H1 (cell line): ENCODE measurements around the gene FBXW8. TPM values are rescaled to one million over a fixed set of nuclear protein-coding genes. Genes with fewer than 3 reads are reported as not detected.

Experiments used
- CTCF ChIA-PET: fragments of 300-600 bp; sonication (Branson Sonifier 250); formaldehyde crosslinking; loops from one replicate; lab custom pipeline; 2021; ENCODE audit not compliant: partially characterized antibody; lab: Charles Lee
- POLR2A ChIA-PET: fragments of 300-600 bp; sonication (Branson Sonifier 250); formaldehyde crosslinking; loops from one replicate; lab custom pipeline; 2021; ENCODE audit warnings: inconsistent platforms; ENCODE audit not compliant: partially characterized antibody; lab: Charles Lee
- DNase-seq, 2 experiments: peaks; one replicate each; pipeline versions ENCODE4 v3.0.0 to v3.0.0-alpha.2; 2010 to 2022; ENCODE audit warnings: low spot score in 2 of 2, low read depth in 1 of 2, mixed read lengths in 1 of 2
- FAIRE-seq: peaks from 2 replicates; lab custom pipeline; 2011; peaks lifted over from hg19 to GRCh38; lab: Jason Lieb, UNC
- H2AFZ ChIP-seq: 2 replicates; pipeline ENCODE4 v1.8.1; 2012; ENCODE audit warnings: low read length, inconsistent platforms
- H2AK5ac ChIP-seq: 2 replicates; pipeline ENCODE4 v1.6.1; 2013; ENCODE audit warnings: low read depth, low read length
- H2BK120ac ChIP-seq: replicated peaks from 2 replicates; pipeline ENCODE3; 2013; ENCODE audit warnings: low read depth, low read length, inconsistent platforms
- H2BK12ac ChIP-seq: 2 replicates; pipeline ENCODE4 v1.6.1; 2013; ENCODE audit warnings: low read depth, low read length
- H2BK15ac ChIP-seq: 2 replicates; pipeline ENCODE4 v1.6.1; 2013; ENCODE audit warnings: low read length
- H2BK20ac ChIP-seq: 2 replicates; pipeline ENCODE4 v1.6.1; 2013; ENCODE audit warnings: low read length
- H2BK5ac ChIP-seq: 2 replicates; pipeline ENCODE4 v1.6.1; 2013; ENCODE audit warnings: low read depth, low read length
- H3K14ac ChIP-seq: 2 replicates; pipeline ENCODE4 v1.6.1; 2013; ENCODE audit warnings: inconsistent platforms; ENCODE audit not compliant: insufficient read length
- H3K18ac ChIP-seq: 2 replicates; pipeline ENCODE4 v1.6.1; 2013; ENCODE audit warnings: low read length; ENCODE audit errors: extremely low read depth
- H3K23ac ChIP-seq: 2 replicates; pipeline ENCODE4 v1.6.1; 2013; ENCODE audit warnings: inconsistent platforms; ENCODE audit not compliant: insufficient read length
- H3K23me2 ChIP-seq: 2 replicates; pipeline ENCODE4 v1.6.1; 2013; ENCODE audit warnings: low read depth, low read length
- H3K27ac ChIP-seq: 2 replicates; pipeline ENCODE4 v1.6.1; 2011; ENCODE audit warnings: low read depth, low read length, inconsistent platforms
- H3K27me3 ChIP-seq, 4 experiments: replicated peaks in 1 of 4; 1 replicate in 1 of 4; 2 replicates in 3 of 4; pipeline versions ENCODE4 v1.6.1 to v1.8.1; 2011 to 2013; ENCODE audit warnings: low read length in 3 of 4, mild to moderate bottlenecking in 3 of 4, inconsistent platforms in 2 of 4, mixed read lengths in 2 of 4, moderate library complexity in 1 of 4; ENCODE audit not compliant: control insufficient read depth in 3 of 4, insufficient read depth in 3 of 4; ENCODE audit errors: extremely low read depth in 1 of 4
- H3K36me3 ChIP-seq, 4 experiments: 2 replicates each; pipeline versions ENCODE4 v1.6.1 to v1.8.1; 2011 to 2013; ENCODE audit warnings: mild to moderate bottlenecking in 4 of 4, low read length in 3 of 4, moderate library complexity in 2 of 4, control low read depth in 1 of 4, inconsistent platforms in 1 of 4; ENCODE audit not compliant: insufficient read depth in 4 of 4, control insufficient read depth in 2 of 4
- H3K4ac ChIP-seq: replicated peaks from 2 replicates; pipeline ENCODE3; 2013; ENCODE audit warnings: low read length, low read depth, mixed read lengths, inconsistent platforms; ENCODE audit not compliant: insufficient read length
- H3K4me1 ChIP-seq, 4 experiments: replicated peaks in 1 of 4; 1 replicate in 1 of 4; 2 replicates in 3 of 4; pipeline versions ENCODE4 v1.6.1 to v1.8.1; 2011 to 2013; ENCODE audit warnings: low read length in 3 of 4, inconsistent platforms in 2 of 4, mixed read lengths in 1 of 4; ENCODE audit not compliant: insufficient read depth in 4 of 4, control insufficient read depth in 3 of 4
- H3K4me2 ChIP-seq, 2 experiments: 2 replicates each; pipeline versions ENCODE4 v1.6.1 to v1.8.1; 2011 to 2013; ENCODE audit warnings: low read depth in 2 of 2, low read length in 2 of 2, control low read depth in 1 of 2, inconsistent platforms in 1 of 2, mild to moderate bottlenecking in 1 of 2; ENCODE audit not compliant: insufficient read depth in 1 of 2
- H3K4me3 ChIP-seq, 4 experiments: fragments of 200-600, 300-600 bp in 1 of 4; sonication (generic), shearing (Covaris generic), sonication (Bioruptor Twin) in 1 of 4; 2 replicates each; pipeline versions ENCODE4 v1.5.1 to v1.8.1; 2011 to 2016; ENCODE audit warnings: low read length in 4 of 4, low read depth in 3 of 4, control low read depth in 2 of 4, inconsistent platforms in 2 of 4, mild to moderate bottlenecking in 2 of 4, mixed read lengths in 1 of 4, moderate library complexity in 1 of 4; ENCODE audit not compliant: insufficient read depth in 2 of 4; ENCODE audit errors: extremely low read depth in 1 of 4
- H3K56ac ChIP-seq: replicated peaks from 2 replicates; pipeline ENCODE3; 2013; ENCODE audit warnings: low read depth, mild to moderate bottlenecking, mixed read lengths, low read length, inconsistent platforms; ENCODE audit not compliant: insufficient read length
- H3K79me1 ChIP-seq: 2 replicates; pipeline ENCODE4 v1.6.1; 2013; ENCODE audit warnings: low read depth, low read length, control low read depth
- H3K79me2 ChIP-seq, 2 experiments: 2 replicates each; pipeline versions ENCODE4 v1.6.1 to v1.8.1; 2012 to 2013; ENCODE audit warnings: low read length in 2 of 2, mild to moderate bottlenecking in 2 of 2, inconsistent platforms in 1 of 2; ENCODE audit not compliant: insufficient read depth in 2 of 2, control insufficient read depth in 1 of 2
- H3K9ac ChIP-seq, 4 experiments: replicated peaks in 1 of 4; 1 replicate in 1 of 4; 2 replicates in 3 of 4; pipeline versions ENCODE4 v1.6.1 to v1.8.1; 2011 to 2013; ENCODE audit warnings: low read depth in 3 of 4, low read length in 3 of 4, control low read depth in 2 of 4, mild to moderate bottlenecking in 2 of 4, moderate library complexity in 2 of 4, inconsistent platforms in 1 of 4; ENCODE audit errors: extremely low read depth in 1 of 4
- H3K9me3 ChIP-seq, 2 experiments: 2 replicates each; pipeline versions ENCODE4 v1.6.1 to v1.8.1; 2012 to 2013; ENCODE audit warnings: mild to moderate bottlenecking in 2 of 2, moderate library complexity in 2 of 2, control low read depth in 1 of 2, inconsistent platforms in 1 of 2, low read depth in 1 of 2, low read length in 1 of 2, mixed read lengths in 1 of 2; ENCODE audit not compliant: insufficient read depth in 2 of 2
- H4K20me1 ChIP-seq, 2 experiments: replicated peaks in 1 of 2; 2 replicates each; pipeline versions ENCODE3 to v1.8.1; 2011 to 2013; ENCODE audit warnings: inconsistent platforms in 2 of 2, low read length in 2 of 2, mild to moderate bottlenecking in 1 of 2; ENCODE audit not compliant: insufficient read depth in 2 of 2, control insufficient read depth in 1 of 2
- H4K5ac ChIP-seq: 2 replicates; pipeline ENCODE4 v1.6.1; 2013; ENCODE audit warnings: low read length, low read depth, mixed read lengths, inconsistent platforms; ENCODE audit not compliant: insufficient read length
- H4K8ac ChIP-seq: 2 replicates; pipeline ENCODE4 v1.8.0; 2013; ENCODE audit warnings: mild to moderate bottlenecking, moderate library complexity, low read length, inconsistent platforms; ENCODE audit not compliant: insufficient read depth; ENCODE audit errors: extremely low read depth
- H4K91ac ChIP-seq: replicated peaks from 2 replicates; pipeline ENCODE3; 2013; ENCODE audit warnings: low read length, mixed read lengths, inconsistent platforms; ENCODE audit not compliant: insufficient read length
- GTF2F1 ChIP-seq: IDR thresholded peaks from 2 replicates; pipeline ENCODE4 v1.6.1; 2012; ENCODE audit warnings: low read depth, low read length, improper control_type of control experiment, borderline replicate concordance
- JUND ChIP-seq: IDR thresholded peaks from 2 replicates; pipeline ENCODE4 v1.6.1; 2011; ENCODE audit warnings: mild to moderate bottlenecking, improper control_type of control experiment, low read length
- KDM4A ChIP-seq: IDR thresholded peaks from one replicate; pipeline ENCODE4 v1.7.1; 2012; ENCODE audit warnings: low read depth, mild to moderate bottlenecking, moderate library complexity, low read length, inconsistent platforms; ENCODE audit not compliant: severe bottlenecking
- NANOG ChIP-seq: IDR thresholded peaks from 2 replicates; pipeline ENCODE4 v1.6.1; 2011; ENCODE audit warnings: low read length, low read depth, mild to moderate bottlenecking, inconsistent platforms; ENCODE audit not compliant: insufficient read depth, poor library complexity, severe bottlenecking
- PHF8 ChIP-seq: fragments of 200-600 bp; sonication (generic); conservative IDR thresholded peaks from 2 replicates; pipeline ENCODE4 v1.7.1; 2012; ENCODE audit warnings: low read depth, mild to moderate bottlenecking, inconsistent platforms, low read length, moderate library complexity
- POU5F1 ChIP-seq: IDR thresholded peaks from 2 replicates; pipeline ENCODE4 v1.6.1; 2011; ENCODE audit warnings: low read depth, mild to moderate bottlenecking, low read length, moderate library complexity
- RAD21 ChIP-seq, 2 experiments: IDR thresholded peaks in 1 of 2; conservative IDR thresholded peaks in 1 of 2; 2 replicates each; pipeline ENCODE4 v1.6.1; 2011; ENCODE audit warnings: low read depth in 2 of 2, low read length in 2 of 2, improper control_type of control experiment in 1 of 2, inconsistent platforms in 1 of 2, mild to moderate bottlenecking in 1 of 2, moderate library complexity in 1 of 2
- RXRA ChIP-seq: IDR thresholded peaks from 2 replicates; pipeline ENCODE4 v1.6.1; 2011; ENCODE audit warnings: low read depth, mild to moderate bottlenecking, low read length, moderate library complexity; ENCODE audit not compliant: insufficient read depth
- SIN3A ChIP-seq, 2 experiments: IDR thresholded peaks in 1 of 2; conservative IDR thresholded peaks in 1 of 2; 2 replicates each; pipeline ENCODE4 v1.6.1; 2011 to 2012; ENCODE audit warnings: low read length in 2 of 2, improper control_type of control experiment in 1 of 2, low read depth in 1 of 2, mild to moderate bottlenecking in 1 of 2
- SP1 ChIP-seq: IDR thresholded peaks from 2 replicates; pipeline ENCODE4 v1.6.1; 2011; ENCODE audit warnings: low read depth, low read length
- SP4 ChIP-seq: IDR thresholded peaks from 2 replicates; pipeline ENCODE4 v1.6.1; 2012; ENCODE audit warnings: low read length, inconsistent platforms
- SRF ChIP-seq: IDR thresholded peaks from 2 replicates; pipeline ENCODE4 v1.6.1; 2011; ENCODE audit warnings: mild to moderate bottlenecking, low read depth, low read length, moderate library complexity
- WGBS, 2 experiments: shearing (Covaris generic) in 1 of 2; methylation state at CpG; one replicate each; pipeline versions ENCODE4 v1.1.6 to v1.1.7; 2013 to 2015; ENCODE audit warnings: low lambda C conversion rate in 2 of 2, mixed read lengths in 2 of 2, inconsistent platforms in 1 of 2, low coverage in 1 of 2, missing lambda C conversion rate in 1 of 2; ENCODE audit not compliant: insufficient replicate concordance in 2 of 2, insufficient coverage in 1 of 2, insufficient read length in 1 of 2; ENCODE audit errors: extremely low coverage in 1 of 2, missing lambda C conversion rate in 1 of 2; 5-methylcytosine and 5-hydroxymethylcytosine counted together
- polyA plus RNA-seq, 7 experiments: library from polyadenylated mRNA; depleted of rRNA in 3 of 7; stranded (reverse) in 5 of 7; unstranded in 2 of 7; fragments of >200 nt in 5 of 7; fragments of 200-250 nt in 2 of 7; gene quantifications; 1 replicate in 5 of 7; 2 replicates in 1 of 7; 4 replicates in 1 of 7; pipeline versions ENCODE4 v1.2.1 to v1.2.3, GENCODE V29; 2011 to 2013; ENCODE audit warnings: missing spikeins in 2 of 7, mixed read lengths in 2 of 7
- total RNA-seq: library from RNA; stranded (reverse); fragmentation: NEBNext Ultra II Directional; extraction: Animal tissue kit (Norgen Biotek cat#: 25700); gene quantifications from 2 replicates; pipeline ENCODE4 v1.2.1, GENCODE V29; 2021

The FBXW8 gene
- total and polyA plus RNA-seq, 2 of the 8 experiments (the other 6 are each of a cell fraction or from before 2014, with no cell fraction given): 15.8 to 16.0 TPM

DNA sequence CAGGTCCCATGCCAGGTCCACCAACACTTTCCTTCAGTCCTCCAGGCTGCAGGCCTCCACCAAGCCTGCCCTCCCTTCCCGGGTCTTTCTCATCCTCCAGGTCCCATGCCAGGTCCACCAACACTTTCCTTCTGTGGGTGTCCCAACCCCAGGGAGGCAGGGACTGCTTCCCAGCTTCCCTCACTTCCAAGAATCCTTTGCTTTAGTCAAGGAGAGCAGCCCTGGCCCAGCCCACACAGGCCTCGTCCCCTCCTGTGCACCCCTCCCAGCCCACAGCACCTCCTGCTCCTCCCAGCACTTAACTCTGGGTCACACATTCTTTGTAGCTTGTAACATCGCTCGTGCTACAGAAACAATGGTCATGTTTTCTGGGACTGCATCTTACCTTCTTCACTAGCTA, 115.6 kb downstream of the FBXW8 start:
- DNase-seq (no peak), FAIRE-seq (no peak)
- no peaks in the 10 kb centered on the region for H3K27me3 ChIP-seq
- H2BK12ac ChIP-seq: no peak overlapping the region
- H2AK5ac ChIP-seq: no peak overlapping the region
- no peak overlapping the region for H2BK20ac ChIP-seq
- POLR2A ChIA-PET: interaction anchor here (1.4 kb wide), 1 partner anchor 10 kb away, joined by 4 read pairs; no protein-coding TSS in a partner anchor
- H3K4me3 ChIP-seq: no peak overlapping the region
- no peaks in the 10 kb centered on the region for H3K79me1 ChIP-seq
- H2BK15ac ChIP-seq: no peak overlapping the region
- H3K4me2 ChIP-seq: no peak overlapping the region
- no peak overlapping the region for H4K8ac ChIP-seq
- no peak for TF ChIP-seq SIN3A (conservative IDR thresholded peaks at IDR 0.05 in 1 of 2, IDR thresholded peaks at IDR 0.05 in 1 of 2; ENCODE audit: low read depth in 1 of 2, low read length in 2 of 2)
- TF ChIP-seq SRF: no peak
- TF ChIP-seq KDM4A: no peak
- TF ChIP-seq RXRA: no peak
- TF ChIP-seq GTF2F1: no peak
- TF ChIP-seq PHF8: no peak
- TF ChIP-seq SP1: no peak
- TF ChIP-seq JUND: no peak
- TF ChIP-seq POU5F1: no peak
- no peak for TF ChIP-seq RAD21 (IDR thresholded peaks at IDR 0.05 in 1 of 2, conservative IDR thresholded peaks at IDR 0.05 in 1 of 2; ENCODE audit: low read depth in 2 of 2, low read length in 2 of 2)
- no peak for TF ChIP-seq SP4
- no peak for TF ChIP-seq NANOG
- TF ChIP-seq, all 59 proteins: peak for 0
- H3K23me2 ChIP-seq: no peaks in the 10 kb centered on the region
- no peak overlapping the region; the same call in 1 of the 2 replicates for H3K27ac ChIP-seq
- H3K56ac ChIP-seq: no peak overlapping the region
- WGBS, 2 experiments: 93% methylated on average over 4 of the region's 4 CpGs; no CpG with 5 or more reads in 1 of the 2 experiments
- no peaks in the 10 kb centered on the region for H3K9me3 ChIP-seq
- no peak overlapping the region for H3K14ac ChIP-seq
- H3K9ac ChIP-seq: no peak overlapping the region
- peaks cover 0 to 2% (median 0%) of the 10 kb centered on the region in 4 experiments; a peak in 1 of 7 replicates for H3K4me1 ChIP-seq
- no peak overlapping the region for H4K91ac ChIP-seq
- no peaks in the 10 kb centered on the region for H3K79me2 ChIP-seq
- no peak overlapping the region for H2BK5ac ChIP-seq
- no peak overlapping the region for H2BK120ac ChIP-seq
- peaks cover 0 to 4% of the 10 kb centered on the region in 2 experiments for H4K20me1 ChIP-seq
- H3K18ac ChIP-seq: no peak overlapping the region; the same call in 1 of the 2 replicates
- H3K23ac ChIP-seq: no peak overlapping the region
- CTCF ChIA-PET: interaction anchor here (0.9 to 10.7 kb wide), 26 partner anchors 9 to 323 kb away, joined by 3 to 161 read pairs (median 6); partner anchors contain the start of gene TESC
- H3K4ac ChIP-seq: no peak overlapping the region
- peaks cover 5 to 13% (median 11%) of the 10 kb centered on the region in 4 experiments for H3K36me3 ChIP-seq
- H2AFZ ChIP-seq: no peak overlapping the region
- no peak overlapping the region for H4K5ac ChIP-seq
